ENCODE results near the gene G6PC1. TPM values are rescaled to one million over a fixed set of nuclear protein-coding genes. Genes with fewer than 3 reads are reported as not detected.
"Not testable (repeated sequence)": the region's sequence is repeated elsewhere in the genome, so short reads cannot be mapped to it uniquely, and the experiment has no call there.

G6PC1 gene
- total RNA-seq, 4 donors from 2014 or later, result 0.06 TPM; not detected in 3

DNA sequence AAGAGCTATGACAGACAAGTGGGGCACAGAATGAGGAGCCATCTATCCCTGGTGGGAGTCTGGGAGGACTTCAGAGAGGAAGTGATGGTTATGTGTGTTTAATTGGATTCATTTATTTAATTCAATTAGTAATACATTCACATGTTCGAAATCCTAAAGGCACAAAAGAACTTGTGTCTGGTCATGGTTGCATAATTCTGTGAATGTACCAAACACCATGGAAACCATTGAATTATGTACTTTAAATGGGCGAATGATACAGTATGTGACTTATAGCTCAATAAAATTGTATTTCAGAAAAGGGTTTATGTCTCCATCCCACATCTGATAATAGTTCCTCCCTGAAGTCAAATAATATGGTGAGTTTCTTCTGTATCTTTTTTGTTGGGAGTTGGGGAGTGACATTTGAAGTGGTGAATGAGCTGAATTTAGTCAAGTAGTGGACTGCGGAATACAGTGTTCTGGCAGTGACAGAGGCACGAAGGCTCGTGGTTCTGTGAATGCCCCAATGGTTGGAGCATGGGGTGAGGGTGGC lies 19.8 kb upstream of the G6PC1 start:
- TF ChIP-seq POLR2A (IDR thresholded peaks at IDR 0.05; ENCODE audit: low read depth) (no peak), POLR2AphosphoS5 (IDR thresholded peaks at IDR 0.05) (no peak), EP300 (IDR thresholded peaks at IDR 0.05) (no peak)
- TF ChIP-seq, protein P1, sequence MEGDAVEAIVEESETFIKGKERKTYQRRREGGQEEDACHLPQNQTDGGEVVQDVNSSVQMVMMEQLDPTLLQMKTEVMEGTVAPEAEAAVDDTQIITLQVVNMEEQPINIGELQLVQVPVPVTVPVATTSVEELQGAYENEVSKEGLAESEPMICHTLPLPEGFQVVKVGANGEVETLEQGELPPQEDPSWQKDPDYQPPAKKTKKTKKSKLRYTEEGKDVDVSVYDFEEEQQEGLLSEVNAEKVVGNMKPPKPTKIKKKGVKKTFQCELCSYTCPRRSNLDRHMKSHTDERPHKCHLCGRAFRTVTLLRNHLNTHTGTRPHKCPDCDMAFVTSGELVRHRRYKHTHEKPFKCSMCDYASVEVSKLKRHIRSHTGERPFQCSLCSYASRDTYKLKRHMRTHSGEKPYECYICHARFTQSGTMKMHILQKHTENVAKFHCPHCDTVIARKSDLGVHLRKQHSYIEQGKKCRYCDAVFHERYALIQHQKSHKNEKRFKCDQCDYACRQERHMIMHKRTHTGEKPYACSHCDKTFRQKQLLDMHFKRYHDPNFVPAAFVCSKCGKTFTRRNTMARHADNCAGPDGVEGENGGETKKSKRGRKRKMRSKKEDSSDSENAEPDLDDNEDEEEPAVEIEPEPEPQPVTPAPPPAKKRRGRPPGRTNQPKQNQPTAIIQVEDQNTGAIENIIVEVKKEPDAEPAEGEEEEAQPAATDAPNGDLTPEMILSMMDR (IDR thresholded peaks at IDR 0.05), result no peak
- DNase-seq (ENCODE audit: extremely low spot score), result no peak
- Histone ChIP-seq H3K27me3 (no peaks in the 10 kb centered on the region), H3K4me3 (no peak overlapping the region), H3K27ac (replicated peaks in 1 of 4) (no peak overlapping the region), H3K4me1 (peaks cover 0 to 4% (median 0%) of the 10 kb centered on the region in 4 donors), H3K9me3 (no peaks in the 10 kb centered on the region), H3K36me3 (peaks cover 0 to 8% (median 0%) of the 10 kb centered on the region in 4 donors)
- WGBS, result 83% methylated on average over 5 of the region's 5 CpGs
- intact Hi-C loops (cut with DNase I), result no loop called here

DNA sequence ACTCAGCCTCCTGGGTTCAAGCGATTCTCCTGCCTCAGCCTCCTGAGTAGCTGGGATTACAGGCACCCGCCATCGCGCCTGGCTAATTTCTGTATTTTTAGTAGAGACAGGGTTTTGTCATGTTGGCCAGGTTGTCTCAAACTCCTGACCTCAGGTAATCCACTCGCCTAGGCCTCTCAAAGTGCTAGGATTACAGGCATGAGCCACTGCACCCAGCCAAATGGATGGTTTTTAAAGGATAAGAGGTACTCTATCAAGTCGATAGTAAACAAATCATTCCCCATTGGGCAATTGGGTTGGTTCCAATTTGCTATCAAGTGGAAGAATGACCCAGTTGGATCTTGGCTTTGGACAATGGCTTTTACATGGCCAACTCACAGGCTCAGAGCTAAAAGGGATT lies 18.9 kb upstream of the G6PC1 start:
- H3K9me3 ChIP-seq; intact Hi-C loops (cut with DNase I); H3K4me3 ChIP-seq; H3K36me3 ChIP-seq; H3K27me3 ChIP-seq; H3K27ac ChIP-seq (replicated peaks in 1 of 4); H3K4me1 ChIP-seq; DNase-seq (ENCODE audit: extremely low spot score): not testable (repeated sequence)
- 92% methylated on average over 6 of the region's 6 CpGs for WGBS

GRCh38 chr17:42882166-42882565 lies 18.4 kb upstream of the G6PC1 start:
- TF ChIP-seq, protein P1 (IDR thresholded peaks at IDR 0.05), result no peak
- TF ChIP-seq POLR2A (IDR thresholded peaks at IDR 0.05; ENCODE audit: low read depth), result no peak
- TF ChIP-seq POLR2AphosphoS5 (IDR thresholded peaks at IDR 0.05), result no peak
- TF ChIP-seq EP300 (IDR thresholded peaks at IDR 0.05), result no peak
- no peaks in the 10 kb centered on the region for H3K27me3 ChIP-seq
- no peak overlapping the region for H3K4me3 ChIP-seq
- DNase-seq (ENCODE audit: extremely low spot score), result no peak
- intact Hi-C loops (cut with DNase I), result no loop called here
- no peaks in the 10 kb centered on the region for H3K9me3 ChIP-seq
- H3K36me3 ChIP-seq, result peaks cover 0 to 4% (median 0%) of the 10 kb centered on the region in 4 donors
- H3K27ac ChIP-seq (replicated peaks in 1 of 4), result no peak overlapping the region
- H3K4me1 ChIP-seq, result peaks cover 0 to 11% (median 2%) of the 10 kb centered on the region in 4 donors
- 94% methylated on average over 8 of the region's 8 CpGs for WGBS

- Histone ChIP-seq H3K4me1 (peaks cover 0 to 11% (median 2%) of the 10 kb centered on the region in 4 donors), H3K4me3 (no peak overlapping the region), H3K27ac (replicated peaks in 1 of 4) (no peak overlapping the region), H3K27me3 (no peaks in the 10 kb centered on the region), H3K36me3 (no peaks in the 10 kb centered on the region), H3K9me3 (no peaks in the 10 kb centered on the region)
- DNase-seq (ENCODE audit: extremely low spot score), result no peak
- intact Hi-C loops (cut with DNase I), result no loop called here
- 89% methylated on average over 7 of the region's 7 CpGs for WGBS
- TF ChIP-seq EP300 (IDR thresholded peaks at IDR 0.05) (no peak), POLR2AphosphoS5 (IDR thresholded peaks at IDR 0.05) (no peak)
- TF ChIP-seq, protein P1 (IDR thresholded peaks at IDR 0.05), result no peak
Observed at GRCh38 chr17:42883802-42884558, 16.6 kb upstream of the G6PC1 start.

DNA sequence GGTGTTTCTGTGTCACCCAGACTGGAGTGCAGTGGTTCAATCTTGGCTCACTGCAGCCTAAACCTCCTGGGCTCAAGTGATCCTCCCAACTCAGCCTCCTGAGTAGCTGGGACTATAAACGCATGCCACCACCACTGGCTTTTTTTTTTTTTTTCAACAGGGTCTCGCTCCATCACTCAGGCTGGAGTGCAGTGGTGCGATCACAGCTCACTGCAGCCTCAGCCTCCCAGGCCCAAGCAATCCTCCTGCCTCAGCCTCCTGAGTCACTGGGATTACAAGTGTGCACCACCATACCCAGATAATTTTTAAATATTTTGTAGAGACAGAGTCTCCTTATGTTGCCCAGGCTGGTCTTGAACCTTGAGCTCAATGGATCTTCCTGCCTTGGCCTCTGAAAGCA lies 14.8 kb upstream of the G6PC1 start:
- H3K36me3 ChIP-seq; H3K9me3 ChIP-seq; H3K4me3 ChIP-seq; H3K27me3 ChIP-seq; H3K4me1 ChIP-seq; intact Hi-C loops (cut with DNase I); H3K27ac ChIP-seq (replicated peaks in 1 of 4); DNase-seq (ENCODE audit: extremely low spot score): not testable (repeated sequence)
- WGBS, result 94% methylated on average over 3 of the region's 3 CpGs
